HepG2 (cell line): ENCODE results near the gene SMURF2. TPM values are rescaled to one million over a fixed set of nuclear protein-coding genes. Genes with fewer than 3 reads are reported as not detected.

ENCODE experiments used
- ARID2 ChIP-seq: sonication (generic); formaldehyde crosslinking; IDR thresholded peaks from 2 replicates; pipeline ENCODE4 v1.8.1; 2022; ENCODE audit warnings: mild to moderate bottlenecking, missing genetic modification reagents, borderline replicate concordance
- FOXK1 ChIP-seq: sonication (generic); formaldehyde crosslinking; IDR thresholded peaks from 2 replicates; pipeline ENCODE4 v1.4.0; 2020; ENCODE audit warnings: low read depth, missing genetic modification reagents, borderline replicate concordance
- HNF1B ChIP-seq: sonication (generic); formaldehyde crosslinking; IDR thresholded peaks from 2 replicates; pipeline ENCODE4 v1.5.1; 2020; ENCODE audit warnings: mild to moderate bottlenecking, moderate library complexity, missing genetic modification reagents
- KAT2B ChIP-seq: fragments of 150-350 bp; IDR thresholded peaks from 2 replicates; pipeline ENCODE4 v1.6.1; 2014; ENCODE audit warnings: low read depth, low read length, borderline replicate concordance
- KMT2B ChIP-seq: IDR thresholded peaks from 2 replicates; pipeline ENCODE4 v1.6.1; 2016; ENCODE audit warnings: missing genetic modification reagents, missing compliant biosample characterization
- MAFG ChIP-seq: sonication (generic); formaldehyde crosslinking; IDR thresholded peaks from 2 replicates; pipeline ENCODE4 v1.5.1; 2020; ENCODE audit warnings: mild to moderate bottlenecking, missing genetic modification reagents
- MEIS1 ChIP-seq: sonication (generic); formaldehyde crosslinking; IDR thresholded peaks from 2 replicates; pipeline ENCODE4 v1.9.0; 2021; ENCODE audit warnings: mild to moderate bottlenecking, missing genetic modification reagents, moderate library complexity, borderline replicate concordance
- MIXL1 ChIP-seq: IDR thresholded peaks from 2 replicates; pipeline ENCODE4 v1.6.1; 2016
- MTERF4 ChIP-seq: sonication (generic); formaldehyde crosslinking; IDR thresholded peaks from 2 replicates; pipeline ENCODE4 v1.8.0; 2023; ENCODE audit warnings: mild to moderate bottlenecking, missing genetic modification reagents
- PHF21A ChIP-seq: sonication (generic); formaldehyde crosslinking; IDR thresholded peaks from 2 replicates; pipeline ENCODE4 v1.5.0; 2020; ENCODE audit warnings: mild to moderate bottlenecking, missing genetic modification reagents
- PITX1 ChIP-seq: sonication (generic); formaldehyde crosslinking; IDR thresholded peaks from 2 replicates; pipeline ENCODE4 v1.5.1; 2020; ENCODE audit warnings: mild to moderate bottlenecking, missing genetic modification reagents
- SETDB1 ChIP-seq: sonication (generic); formaldehyde crosslinking; IDR thresholded peaks from 2 replicates; pipeline ENCODE4 v1.5.1; 2020; ENCODE audit warnings: missing genetic modification reagents, mild to moderate bottlenecking, borderline replicate concordance
- TEAD2 ChIP-seq: sonication (generic); formaldehyde crosslinking; IDR thresholded peaks from 2 replicates; pipeline ENCODE4 v1.9.0; 2021; ENCODE audit warnings: missing genetic modification reagents
- THAP7 ChIP-seq: sonication (generic); formaldehyde crosslinking; IDR thresholded peaks from 2 replicates; pipeline ENCODE4 v1.8.1; 2023; ENCODE audit warnings: mild to moderate bottlenecking, missing genetic modification reagents
- THYN1 ChIP-seq: sonication (generic); formaldehyde crosslinking; IDR thresholded peaks from 2 replicates; pipeline ENCODE4 v1.8.1; 2023; ENCODE audit warnings: low read depth, mild to moderate bottlenecking, moderate library complexity, missing genetic modification reagents, borderline replicate concordance
- TOPORS ChIP-seq: sonication (generic); formaldehyde crosslinking; IDR thresholded peaks from 2 replicates; pipeline ENCODE4 v1.8.0; 2023; ENCODE audit warnings: mild to moderate bottlenecking, missing genetic modification reagents
- ZNF263 ChIP-seq: sonication (generic); formaldehyde crosslinking; IDR thresholded peaks from 2 replicates; pipeline ENCODE4 v1.4.0; 2020; ENCODE audit warnings: missing genetic modification reagents
- ZNF337 ChIP-seq: sonication (generic); formaldehyde crosslinking; IDR thresholded peaks from 2 replicates; pipeline ENCODE4 v1.5.1; 2020; ENCODE audit warnings: missing genetic modification reagents, low read depth, mild to moderate bottlenecking, borderline replicate concordance
- ZNF501 ChIP-seq: sonication (generic); formaldehyde crosslinking; IDR thresholded peaks from 2 replicates; pipeline ENCODE4 v1.5.1; 2020; ENCODE audit warnings: mild to moderate bottlenecking, moderate library complexity, missing genetic modification reagents
- ZNF557 ChIP-seq: sonication (generic); formaldehyde crosslinking; IDR thresholded peaks from 2 replicates; pipeline ENCODE4 v1.4.0; 2020; ENCODE audit warnings: missing genetic modification reagents
- ZNF652 ChIP-seq: IDR thresholded peaks from 2 replicates; pipeline ENCODE4 v1.6.1; 2016; ENCODE audit warnings: low read depth, borderline replicate concordance
- ZNF670 ChIP-seq: sonication (generic); formaldehyde crosslinking; IDR thresholded peaks from 2 replicates; pipeline ENCODE4 v1.8.0; 2022; ENCODE audit warnings: mild to moderate bottlenecking, missing genetic modification reagents, borderline replicate concordance
- ZNF674 ChIP-seq: sonication (generic); formaldehyde crosslinking; IDR thresholded peaks from 2 replicates; pipeline ENCODE4 v1.5.0; 2020; ENCODE audit warnings: low read depth, mild to moderate bottlenecking, missing genetic modification reagents
- ZNF713 ChIP-seq: sonication (generic); formaldehyde crosslinking; IDR thresholded peaks from 2 replicates; pipeline ENCODE4 v1.4.0; 2020; ENCODE audit warnings: mild to moderate bottlenecking, missing genetic modification reagents
- ZXDC ChIP-seq: sonication (generic); formaldehyde crosslinking; IDR thresholded peaks from 2 replicates; pipeline ENCODE4 v1.5.0; 2020; ENCODE audit warnings: mild to moderate bottlenecking, missing genetic modification reagents
- polyA plus RNA-seq, 8 experiments: library from polyadenylated mRNA; depleted of rRNA in 3 of 8; stranded (reverse) in 7 of 8; unstranded in 1 of 8; fragments of >200 nt; fragmentation: Illumina TruSeq in 4 of 8; extraction: Trizol in 4 of 8; gene quantifications; 2 replicates each; pipeline versions ENCODE4 v1.2.1 to v1.2.3, GENCODE V29; 2011 to 2016; ENCODE audit warnings: low read depth in 4 of 8, missing spikeins in 1 of 8, mixed read lengths in 1 of 8; ENCODE audit not compliant: insufficient read depth in 1 of 8
- total RNA-seq, 5 experiments: library from RNA; depleted of rRNA; stranded (reverse); fragments of >200 nt; fragmentation: Illumina TruSeq; extraction: Trizol; gene quantifications; 2 replicates each; pipeline ENCODE4 v1.2.3, GENCODE V29; 2016; ENCODE audit warnings: low read depth in 1 of 5

Gene SMURF2
- total and polyA plus RNA-seq, 2 of the 13 experiments (the other 11 are each of a cell fraction or from before 2014, with no cell fraction given): 14.9 to 24.3 TPM

- TF ChIP-seq HNF1B (CRISPR knock-in tag): peak; percentile 35; the same call in 1 of the 2 replicates
- TF ChIP-seq ZNF670 (CRISPR knock-in tag): no peak
- TF ChIP-seq KMT2B (CRISPR knock-in tag): no peak
- TF ChIP-seq KAT2B: no peak
- peak; percentile 32; the same call in 1 of the 2 replicates for TF ChIP-seq FOXK1 (CRISPR knock-in tag)
- 0 out of 2 replicates have a peak, but pooled peaks have one; percentile 3 for TF ChIP-seq THAP7
- peak; percentile 83 for TF ChIP-seq ZNF501 (CRISPR knock-in tag)
- no peak for TF ChIP-seq PHF21A (CRISPR knock-in tag)
- TF ChIP-seq MAFG (CRISPR knock-in tag): 0 out of 2 replicates have a peak, but pooled peaks have one; percentile 7
- 0 out of 2 replicates have a peak, but pooled peaks have one; percentile 52 for TF ChIP-seq ZNF713
- no peak; the same call in 1 of the 2 replicates for TF ChIP-seq MTERF4
- TF ChIP-seq ARID2 (CRISPR knock-in tag): 0 out of 2 replicates have a peak, but pooled peaks have one; percentile 40
- 0 out of 2 replicates have a peak, but pooled peaks have one; percentile 23 for TF ChIP-seq ZNF337
- TF ChIP-seq MIXL1 (CRISPR knock-in tag): 0 out of 2 replicates have a peak, but pooled peaks have one; percentile 34
- TF ChIP-seq TOPORS (CRISPR knock-in tag): peak; percentile 79; the same call in 1 of the 2 replicates
- TF ChIP-seq PITX1 (CRISPR knock-in tag): peak; percentile 15; the same call in 1 of the 2 replicates
- 0 out of 2 replicates have a peak, but pooled peaks have one; percentile 55 for TF ChIP-seq ZNF674 (CRISPR knock-in tag)
- TF ChIP-seq SETDB1: no peak; the same call in 1 of the 2 replicates
- TF ChIP-seq ZNF263 (CRISPR knock-in tag): no peak
- no peak for TF ChIP-seq TEAD2 (CRISPR knock-in tag)
- TF ChIP-seq ZXDC (CRISPR knock-in tag): no peak
- TF ChIP-seq MEIS1 (CRISPR knock-in tag): 0 out of 2 replicates have a peak, but pooled peaks have one; percentile 29
- TF ChIP-seq ZNF652 (CRISPR knock-in tag): 0 out of 2 replicates have a peak, but pooled peaks have one; percentile 8
- no peak for TF ChIP-seq ZNF557 (CRISPR knock-in tag)
- TF ChIP-seq THYN1 (CRISPR knock-in tag): no peak
These were observed 157.3 kb downstream of the SMURF2 start (continued) for GRCh38 chr17:64504769-64505339.
